B cell (primary cell): Measurements from ENCODE around the gene GLI3. TPM values are rescaled to one million over a fixed set of nuclear protein-coding genes. Genes with fewer than 3 reads are reported as not detected.

ENCODE experiments used
- ATAC-seq: fragments of 200-7000 bp; cut with Tn5 transposase; one replicate; pipeline ENCODE4 v1.10.0; 2021; ENCODE audit warnings: low read depth, mild to moderate bottlenecking, moderate number of reproducible peaks, moderate library complexity
- CTCF ChIA-PET: fragments of 350-600 bp; sonication (Branson Sonifier 250); formaldehyde crosslinking; loops from one replicate; lab custom pipeline; 2021; ENCODE audit warnings: antibody characterized with exemption, inconsistent platforms; lab: Charles Lee
- POLR2A ChIA-PET: fragments of 350-600 bp; sonication (Branson Sonifier 250); formaldehyde crosslinking; loops from one replicate; lab custom pipeline; 2021; ENCODE audit warnings: antibody characterized with exemption; lab: Charles Lee
- DNase-seq: peaks from one replicate; pipeline ENCODE4 v3.0.0; 2013
- H2AFZ ChIP-seq: 2 replicates; pipeline ENCODE4 v1.6.1; 2012; ENCODE audit warnings: mild to moderate bottlenecking, low read depth, low read length; ENCODE audit not compliant: insufficient read depth, poor library complexity, severe bottlenecking
- H3K27ac ChIP-seq, 2 donors: 1 replicate in 1 of 2; 2 replicates in 1 of 2; pipeline ENCODE4 v1.5.1; 2012 to 2013; ENCODE audit warnings: low read length in 2 of 2, mild to moderate bottlenecking in 2 of 2, moderate library complexity in 1 of 2
- H3K27me3 ChIP-seq, 4 experiments: fragments of 200-600 bp in 1 of 4; sonication (generic) in 1 of 4; replicated peaks in 1 of 4; 1 replicate in 2 of 4; 2 replicates in 2 of 4; pipeline versions ENCODE4 v1.6.1 to v1.7.0; 2013 to 2016; ENCODE audit warnings: low read length in 3 of 4, mild to moderate bottlenecking in 2 of 4, mixed read lengths in 1 of 4, moderate library complexity in 1 of 4; ENCODE audit not compliant: insufficient read depth in 4 of 4, control insufficient read depth in 3 of 4; ENCODE audit errors: control extremely low read depth in 1 of 4
- H3K36me3 ChIP-seq, 2 experiments: replicated peaks in 1 of 2; 1 replicate in 1 of 2; 2 replicates in 1 of 2; pipeline versions ENCODE4 v1.6.1 to v1.7.1; 2013; ENCODE audit warnings: low read length in 1 of 2; ENCODE audit not compliant: insufficient read depth in 2 of 2, control insufficient read depth in 1 of 2; ENCODE audit errors: control extremely low read depth in 1 of 2, extremely low read depth in 1 of 2
- H3K4me1 ChIP-seq, 2 donors: fragments of 200-600 bp in 1 of 2; sonication (generic) in 1 of 2; 1 replicate in 1 of 2; 2 replicates in 1 of 2; pipeline versions ENCODE4 v1.5.1 to v1.6.1; 2013 to 2017; ENCODE audit warnings: low read length in 2 of 2; ENCODE audit not compliant: control insufficient read depth in 2 of 2, insufficient read depth in 2 of 2
- H3K4me2 ChIP-seq: replicated peaks from 2 replicates; pipeline ENCODE3; 2012; ENCODE audit warnings: mild to moderate bottlenecking, low read depth, low read length; ENCODE audit not compliant: poor library complexity, severe bottlenecking
- H3K4me3 ChIP-seq, 5 experiments: fragments of 200-600 bp in 1 of 5; sonication (generic) in 1 of 5; 1 replicate in 3 of 5; 2 replicates in 2 of 5; pipeline versions ENCODE4 v1.5.1 to v1.7.0; 2011 to 2016; ENCODE audit warnings: low read length in 4 of 5, mild to moderate bottlenecking in 4 of 5, low read depth in 2 of 5, control low read depth in 1 of 5, moderate library complexity in 1 of 5; ENCODE audit not compliant: insufficient read depth in 1 of 5; ENCODE audit errors: control extremely low read depth in 1 of 5, extremely low read depth in 1 of 5
- H3K79me2 ChIP-seq: fragments of 200-600 bp; sonication (generic); one replicate; pipeline ENCODE4 v1.6.0; 2016; ENCODE audit warnings: low read length; ENCODE audit not compliant: control insufficient read depth, insufficient read depth
- H3K9ac ChIP-seq: fragments of 200-600 bp; sonication (generic); 2 replicates; pipeline ENCODE4 v1.6.1; 2017; ENCODE audit warnings: mild to moderate bottlenecking, low read length, moderate library complexity
- H3K9me3 ChIP-seq, 3 donors: one replicate each; pipeline versions ENCODE4 v1.6.1 to v1.7.1; 2013; ENCODE audit warnings: low read length in 2 of 3; ENCODE audit not compliant: control insufficient read depth in 2 of 3, insufficient read depth in 1 of 3; ENCODE audit errors: control extremely low read depth in 1 of 3
- H4K20me1 ChIP-seq: 2 replicates; pipeline ENCODE4 v1.6.0; 2012; ENCODE audit warnings: mild to moderate bottlenecking, low read length; ENCODE audit not compliant: insufficient read depth, control insufficient read depth, poor library complexity, severe bottlenecking
- H3K27ac Mint-ChIP-seq: one replicate; pipeline ENCODE4 v1.8.0; 2021; ENCODE audit warnings: mixed read lengths
- H3K27me3 Mint-ChIP-seq: one replicate; pipeline ENCODE4 v1.8.0; 2021; ENCODE audit warnings: mixed read lengths
- H3K4me1 Mint-ChIP-seq: one replicate; pipeline ENCODE4 v1.8.0; 2021; ENCODE audit warnings: mixed read lengths
- H3K4me3 Mint-ChIP-seq: one replicate; pipeline ENCODE4 v1.8.0; 2021; ENCODE audit warnings: mixed read lengths
- H3K9me3 Mint-ChIP-seq: one replicate; pipeline ENCODE4 v1.8.0; 2022; ENCODE audit warnings: mixed read lengths; ENCODE audit not compliant: insufficient read depth
- CTCF ChIP-seq: fragments of 200-600 bp; IDR thresholded peaks from one replicate; pipeline ENCODE4 v1.8.0; 2022; ENCODE audit warnings: antibody characterized with exemption, mild to moderate bottlenecking
- EZH2 ChIP-seq: IDR thresholded peaks from 2 replicates; pipeline ENCODE4 v1.6.1; 2012; ENCODE audit warnings: borderline replicate concordance, low read depth, mild to moderate bottlenecking, moderate library complexity, low read length; ENCODE audit not compliant: insufficient read depth, poor library complexity, severe bottlenecking
- WGBS: methylation state at CpG from one replicate; pipeline ENCODE4 v1.1.5; 2013; ENCODE audit warnings: missing lambda C conversion rate; ENCODE audit not compliant: insufficient coverage; 5-methylcytosine and 5-hydroxymethylcytosine counted together
- intact Hi-C: fragments of 100-400 bp; cut with micrococcal nuclease; formaldehyde crosslinking; loops from one replicate; pipeline ENCODE4 v1.10.0; 2022
- polyA plus RNA-seq: library from polyadenylated mRNA; depleted of rRNA; stranded (reverse); fragments of >200 nt; gene quantifications from 2 replicates; pipeline ENCODE4 v1.2.3, GENCODE V29; 2012
- total RNA-seq, 2 donors: library from RNA; stranded (reverse); fragments of 120-200 nt in 1 of 2; gene quantifications; 1 replicate in 1 of 2; 2 replicates in 1 of 2; pipeline versions ENCODE4 v1.2.3 to v1.2.4, GENCODE V29; 2013 to 2022

GLI3 gene
- total and polyA plus RNA-seq, 2 donors (not counting 1 experiment from before 2014, with no cell fraction given) = not detected

- ATAC-seq (no peak), DNase-seq (no peak)
- Histone ChIP-seq H3K27me3 (no peaks in the 10 kb centered on the region), H3K9me3 (no peaks in the 10 kb centered on the region), H3K79me2 (no peaks in the 10 kb centered on the region), H3K36me3 (no peaks in the 10 kb centered on the region), H3K4me3 (no peak overlapping the region), H2AFZ (no peak overlapping the region), H3K4me2 (no peak overlapping the region), H4K20me1 (no peaks in the 10 kb centered on the region), H3K4me1 (no peaks in the 10 kb centered on the region), H3K27ac (no peak overlapping the region), H3K9ac (no peak overlapping the region)
- WGBS = no CpG with 5 or more reads among the region's 8 CpGs
- Mint-ChIP-seq H3K27ac (no peak overlapping the region), H3K9me3 (no peaks in the 10 kb centered on the region), H3K4me3 (no peak overlapping the region), H3K27me3 (peaks cover 5% of the 10 kb centered on the region), H3K4me1 (no peaks in the 10 kb centered on the region)
- ChIA-PET CTCF (interaction anchor here (1.2 kb wide), 1 partner anchor 13 kb away, joined by 3 read pairs; no protein-coding TSS in a partner anchor), POLR2A (no interaction called here)
- intact Hi-C loops = no loop called here
- TF ChIP-seq CTCF = no peak
- TF ChIP-seq EZH2 = no peak
Observed at GRCh38 chr7:42071372-42072261, 165.4 kb downstream of the GLI3 start.

DNA sequence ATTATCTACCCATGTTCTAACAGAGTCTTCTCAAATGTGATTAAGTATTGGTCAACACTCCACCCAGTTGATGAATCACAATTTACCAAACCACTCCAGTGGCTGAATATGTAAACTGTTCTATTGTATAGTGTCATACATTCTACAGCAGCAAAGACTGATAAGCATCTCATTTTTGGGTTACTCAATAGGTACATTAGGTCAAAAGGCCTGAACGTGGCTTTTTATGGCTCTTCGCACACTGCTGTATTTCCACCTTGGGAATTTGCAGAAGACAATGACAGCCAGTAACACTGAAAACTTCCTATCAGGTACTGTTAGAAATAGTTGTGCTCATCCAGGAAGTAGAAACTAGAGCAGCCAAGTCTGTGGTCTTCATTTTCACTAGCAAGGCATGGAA is 166.9 kb downstream of the GLI3 start:
- H3K4me1 Mint-ChIP-seq = no peaks in the 10 kb centered on the region
- no peaks in the 10 kb centered on the region for H4K20me1 ChIP-seq
- intact Hi-C loops = no loop called here
- no peak overlapping the region for H3K4me2 ChIP-seq
- no peak overlapping the region for H2AFZ ChIP-seq
- ATAC-seq (no peak), DNase-seq (no peak)
- POLR2A ChIA-PET = no interaction called here
- peaks cover 5% of the 10 kb centered on the region for H3K27me3 Mint-ChIP-seq
- no peak overlapping the region for H3K27ac ChIP-seq
- CTCF ChIA-PET = no interaction called here
- H3K9me3 ChIP-seq = no peaks in the 10 kb centered on the region
- H3K4me3 Mint-ChIP-seq = no peak overlapping the region
- H3K79me2 ChIP-seq = no peaks in the 10 kb centered on the region
- TF ChIP-seq EZH2 = no peak
- no peak for TF ChIP-seq CTCF
- H3K9me3 Mint-ChIP-seq = no peaks in the 10 kb centered on the region
- no peak overlapping the region for H3K27ac Mint-ChIP-seq
- H3K4me1 ChIP-seq = no peaks in the 10 kb centered on the region
- 86% methylated on average over 2 of the region's 2 CpGs for WGBS
- H3K27me3 ChIP-seq = no peaks in the 10 kb centered on the region
- no peak overlapping the region for H3K4me3 ChIP-seq
- H3K36me3 ChIP-seq = no peaks in the 10 kb centered on the region
- H3K9ac ChIP-seq = no peak overlapping the region
